Activated CD8-positive, alpha-beta T cell treated with anti-CD3 and anti-CD28 coated beads for 36 hours (primary cell): Measurements from ENCODE around the gene IFI27L1. TPM values are rescaled to one million over a fixed set of nuclear protein-coding genes. Genes with fewer than 3 reads are reported as not detected.
A peak's percentile ranks its signal among the peaks of the same experiment; 100 is the strongest.

Experiments
- ATAC-seq: fragments of 200-7000 bp; cut with Tn5 transposase; one replicate; pipeline ENCODE4 v1.10.0; 2021; ENCODE audit warnings: mild to moderate bottlenecking, moderate library complexity
- CTCF ChIA-PET: fragments of 350-600 bp; sonication (Branson Sonifier 250); formaldehyde crosslinking; loops from one replicate; lab custom pipeline; 2021; ENCODE audit warnings: antibody characterized with exemption; lab: Charles Lee
- POLR2A ChIA-PET: fragments of 350-600 bp; sonication (Branson Sonifier 250); formaldehyde crosslinking; loops from one replicate; lab custom pipeline; 2021; ENCODE audit warnings: antibody characterized with exemption; lab: Charles Lee
- DNase-seq: peaks from one replicate; pipeline ENCODE4 v3.0.0-alpha.2; 2020
- H3K27ac Mint-ChIP-seq: one replicate; pipeline ENCODE4 v1.8.0; 2021; ENCODE audit warnings: mild to moderate bottlenecking, mixed read lengths
- H3K27me3 Mint-ChIP-seq: one replicate; pipeline ENCODE4 v1.8.0; 2021; ENCODE audit warnings: mixed read lengths
- H3K36me3 Mint-ChIP-seq: one replicate; pipeline ENCODE4 v1.8.0; 2021; ENCODE audit warnings: low read depth, mixed read lengths
- H3K4me1 Mint-ChIP-seq: one replicate; pipeline ENCODE4 v1.8.0; 2021; ENCODE audit warnings: low read depth, mixed read lengths
- H3K4me3 Mint-ChIP-seq: one replicate; pipeline ENCODE4 v1.8.0; 2021; ENCODE audit warnings: mild to moderate bottlenecking, moderate library complexity, mixed read lengths
- H3K9me3 Mint-ChIP-seq: one replicate; pipeline ENCODE4 v1.8.0; 2021; ENCODE audit warnings: mixed read lengths
- CTCF ChIP-seq: fragments of 200-600 bp; IDR thresholded peaks from one replicate; pipeline ENCODE4 v1.8.0; 2022; ENCODE audit warnings: antibody characterized with exemption, mild to moderate bottlenecking
- intact Hi-C: fragments of 100-400 bp; cut with micrococcal nuclease; formaldehyde crosslinking; loops from one replicate; pipeline ENCODE4 v1.10.0; 2022
- total RNA-seq, 2 experiments: library from RNA; stranded (reverse); gene quantifications; one replicate each; pipeline ENCODE4 v1.2.3, GENCODE V29; 2021

The IFI27L1 gene
- 10 to 100 TPM; 21.9 to 23.3 TPM for total RNA-seq

- peaks cover 44% of the 10 kb centered on the region for H3K36me3 Mint-ChIP-seq
- H3K4me3 Mint-ChIP-seq = peak within 1 kb of the TSS; percentile 98
- no peaks in the 10 kb centered on the region for H3K27me3 Mint-ChIP-seq
- peak within 1 kb of the TSS; percentile 99 for H3K27ac Mint-ChIP-seq
- POLR2A ChIA-PET = interaction anchor here (0.6 to 4.5 kb wide), 11 partner anchors 11 to 120 kb away, joined by 3 to 34 read pairs (median 5); partner anchors contain the start of genes IFI27L2 and OTUB2
- CTCF ChIA-PET = interaction anchor here (1.2 to 4.8 kb wide), 8 partner anchors 11 to 144 kb away, joined by 3 to 29 read pairs (median 18); no protein-coding TSS in a partner anchor
- DNase-seq = peak; percentile 98
- intact Hi-C loops = loop anchor here (2.0 kb wide), 1 partner anchor 24 kb away; no protein-coding TSS in a partner anchor
- no peak for TF ChIP-seq CTCF
- peak; percentile 98 for ATAC-seq
- no peaks in the 10 kb centered on the region for H3K9me3 Mint-ChIP-seq
- peaks cover 44% of the 10 kb centered on the region for H3K4me1 Mint-ChIP-seq
Observed at GRCh38 chr14:94080621-94081385, at the start of gene IFI27L1, which contains the start of gene DDX24. IFI27L1 (plus strand) TSS chr14:94081310; CDS start chr14:94096938, 15,628 bp downstream. DDX24 (minus strand) TSS chr14:94081202; CDS start chr14:94079742, 1,460 bp downstream.

GRCh38 chr14:94031883-94032279 lies 49.2 kb upstream of the IFI27L1 start:
- H3K27me3 Mint-ChIP-seq = no peaks in the 10 kb centered on the region
- no peak for TF ChIP-seq CTCF

GRCh38 chr14:94034886-94035285 lies 46.2 kb upstream of the IFI27L1 start:
- TF ChIP-seq CTCF = no peak
- H3K36me3 Mint-ChIP-seq = no peaks in the 10 kb centered on the region
- ChIA-PET POLR2A (interaction anchor here (0.5 to 2.1 kb wide), 4 partner anchors 9 to 71 kb away, joined by 3 to 8 read pairs (median 4); no protein-coding TSS in a partner anchor), CTCF (interaction anchor here (1.0 to 7.5 kb wide), 13 partner anchors 13 to 146 kb away, joined by 3 to 115 read pairs (median 22); partner anchors contain the start of genes DDX24, IFI27L1 and IFI27L2)
- DNase-seq = no peak
- H3K27ac Mint-ChIP-seq = no peak overlapping the region
- H3K27me3 Mint-ChIP-seq = no peaks in the 10 kb centered on the region
- H3K4me3 Mint-ChIP-seq = no peak overlapping the region
- no peak for ATAC-seq
- peaks cover 4% of the 10 kb centered on the region for H3K4me1 Mint-ChIP-seq
- H3K9me3 Mint-ChIP-seq = no peaks in the 10 kb centered on the region
- intact Hi-C loops = no loop called here

More at GRCh38 chr14:94031883-94032279, 49.2 kb upstream of the IFI27L1 start:
- Mint-ChIP-seq H3K4me1 (peaks cover 21% of the 10 kb centered on the region), H3K27ac (no peak overlapping the region), H3K36me3 (no peaks in the 10 kb centered on the region), H3K4me3 (no peak overlapping the region), H3K9me3 (no peaks in the 10 kb centered on the region)
- ATAC-seq (no peak), DNase-seq (no peak)
- ChIA-PET CTCF (interaction anchor here (6.2 to 6.5 kb wide), 2 partner anchors 94 to 105 kb away, joined by 65 to 115 read pairs; no protein-coding TSS in a partner anchor), POLR2A (no interaction called here)
- intact Hi-C loops = no loop called here

GRCh38 chr14:94036313-94037167 lies 44.6 kb upstream of the IFI27L1 start:
- peak; percentile 77 for TF ChIP-seq CTCF
- H3K4me3 Mint-ChIP-seq = no peak overlapping the region
- H3K36me3 Mint-ChIP-seq = no peaks in the 10 kb centered on the region
- H3K27ac Mint-ChIP-seq = no peak overlapping the region
- no peaks in the 10 kb centered on the region for H3K9me3 Mint-ChIP-seq
- peak; percentile 90 for DNase-seq
- POLR2A ChIA-PET = interaction anchor here (0.5 to 2.1 kb wide), 4 partner anchors 8 to 90 kb away, joined by 3 to 8 read pairs (median 3); no protein-coding TSS in a partner anchor
- H3K27me3 Mint-ChIP-seq = no peaks in the 10 kb centered on the region
- intact Hi-C loops = loop anchor here (1.0 kb wide), 2 partner anchors 100 to 144 kb away; no protein-coding TSS in a partner anchor
- CTCF ChIA-PET = interaction anchor here (0.8 to 7.5 kb wide), 37 partner anchors 8 to 295 kb away, joined by 3 to 115 read pairs (median 6); partner anchors contain the start of genes DDX24, IFI27L1, IFI27L2 and OTUB2
- peaks cover 4% of the 10 kb centered on the region for H3K4me1 Mint-ChIP-seq
- peak; percentile 100 for ATAC-seq
